DMS153 treated with DMSO at 0.1 percent for 48 hours (cell line): Measurements from ENCODE around the gene LMX1B.

ENCODE experiments used
- DNase-seq: peaks from one replicate; lab custom pipeline; 2025; ENCODE audit not compliant: unreplicated experiment; lab: John Stamatoyannopoulos, UW

Gene LMX1B

GRCh38 chr9:126630458-126631237 lies 16.9 kb downstream of the LMX1B start:
- DNase-seq, result no peak

GRCh38 chr9:126631254-126631653 lies 17.5 kb downstream of the LMX1B start:
- no peak for DNase-seq

GRCh38 chr9:126633881-126634558 lies 20.3 kb downstream of the LMX1B start:
- no peak for DNase-seq

GRCh38 chr9:126635061-126635460 lies 21.3 kb downstream of the LMX1B start:
- no peak for DNase-seq

GRCh38 chr9:126635661-126636439 lies 22.1 kb downstream of the LMX1B start:
- DNase-seq, result no peak

- DNase-seq, result no peak
Observed at GRCh38 chr9:126636983-126637798, 23.5 kb downstream of the LMX1B start.

GRCh38 chr9:126638571-126639132 lies 24.9 kb downstream of the LMX1B start:
- DNase-seq, result no peak

- no peak for DNase-seq
Observed at GRCh38 chr9:126639318-126640000, 25.7 kb downstream of the LMX1B start.

- DNase-seq, result no peak
Observed at GRCh38 chr9:126641118-126641851, 27.6 kb downstream of the LMX1B start.

- no peak for DNase-seq
Observed at GRCh38 chr9:126642010-126642744, 28.4 kb downstream of the LMX1B start.

- DNase-seq, result no peak
Observed at GRCh38 chr9:126642839-126643238, 29.1 kb downstream of the LMX1B start.

GRCh38 chr9:126643945-126644527 lies 30.3 kb downstream of the LMX1B start:
- no peak for DNase-seq

GRCh38 chr9:126646162-126646561 lies 32.4 kb downstream of the LMX1B start:
- no peak for DNase-seq

- no peak for DNase-seq
Observed at GRCh38 chr9:126647585-126648411, 34.1 kb downstream of the LMX1B start.

- no peak for DNase-seq
Observed at GRCh38 chr9:126649477-126649876, 35.7 kb downstream of the LMX1B start.

GRCh38 chr9:126650404-126651341 lies 36.9 kb downstream of the LMX1B start:
- no peak for DNase-seq
